Glutamatergic neuron (in vitro differentiated cells): ENCODE results near the gene SLC25A26. TPM values are rescaled to one million over a fixed set of nuclear protein-coding genes. Genes with fewer than 3 reads are reported as not detected.
"Not testable (repeated sequence)": the region's sequence is repeated elsewhere in the genome, so short reads cannot be mapped to it uniquely, and the experiment has no call there.

Source experiments
- DNase-seq: peaks from one replicate; pipeline ENCODE4 v3.0.0; 2022
- H3K27ac Mint-ChIP-seq: one replicate; pipeline ENCODE4 v1.8.0; 2020; ENCODE audit warnings: mild to moderate bottlenecking, mixed read lengths, inconsistent platforms; ENCODE audit not compliant: unreplicated experiment
- H3K27me3 Mint-ChIP-seq: one replicate; pipeline ENCODE4 v1.8.0; 2020; ENCODE audit warnings: mild to moderate bottlenecking, moderate library complexity, mixed read lengths, inconsistent platforms; ENCODE audit not compliant: unreplicated experiment
- H3K36me3 Mint-ChIP-seq: one replicate; pipeline ENCODE4 v1.8.0; 2020; ENCODE audit warnings: mild to moderate bottlenecking, mixed read lengths, inconsistent platforms; ENCODE audit not compliant: unreplicated experiment
- H3K4me1 Mint-ChIP-seq: one replicate; pipeline ENCODE4 v1.8.0; 2020; ENCODE audit warnings: mild to moderate bottlenecking, low read depth, mixed read lengths, inconsistent platforms; ENCODE audit not compliant: unreplicated experiment
- H3K4me3 Mint-ChIP-seq: one replicate; pipeline ENCODE4 v1.8.0; 2020; ENCODE audit warnings: mild to moderate bottlenecking, mixed read lengths, inconsistent platforms; ENCODE audit not compliant: unreplicated experiment
- H3K9me3 Mint-ChIP-seq: one replicate; pipeline ENCODE4 v1.8.0; 2020; ENCODE audit warnings: mild to moderate bottlenecking, moderate library complexity, mixed read lengths, inconsistent platforms; ENCODE audit not compliant: unreplicated experiment
- CTCF ChIP-seq: fragments of 200-600 bp; sonication (generic); IDR thresholded peaks from one replicate; pipeline ENCODE4 v1.5.0; 2021; ENCODE audit not compliant: partially characterized antibody, unreplicated experiment
- total RNA-seq: library from RNA; stranded (reverse); fragmentation: NEBNext Ultra II Directional; extraction: Animal tissue kit (Norgen Biotek cat#: 25700); gene quantifications from one replicate; pipeline ENCODE4 v1.2.1, GENCODE V29; 2021; ENCODE audit not compliant: unreplicated experiment

Gene SLC25A26
- total RNA-seq, 1 donor from 2014 or later, result 12.7 TPM

GRCh38 chr3:66297900-66298299, 77.1 kb downstream of the SLC25A26 start:
- Mint-ChIP-seq H3K27ac (no peak overlapping the region), H3K27me3 (no peaks in the 10 kb centered on the region), H3K4me1 (peaks cover 13% of the 10 kb centered on the region), H3K36me3 (no peaks in the 10 kb centered on the region), H3K9me3 (no peaks in the 10 kb centered on the region), H3K4me3 (no peak overlapping the region)
- DNase-seq, result no peak
- no peak for TF ChIP-seq CTCF

DNA sequence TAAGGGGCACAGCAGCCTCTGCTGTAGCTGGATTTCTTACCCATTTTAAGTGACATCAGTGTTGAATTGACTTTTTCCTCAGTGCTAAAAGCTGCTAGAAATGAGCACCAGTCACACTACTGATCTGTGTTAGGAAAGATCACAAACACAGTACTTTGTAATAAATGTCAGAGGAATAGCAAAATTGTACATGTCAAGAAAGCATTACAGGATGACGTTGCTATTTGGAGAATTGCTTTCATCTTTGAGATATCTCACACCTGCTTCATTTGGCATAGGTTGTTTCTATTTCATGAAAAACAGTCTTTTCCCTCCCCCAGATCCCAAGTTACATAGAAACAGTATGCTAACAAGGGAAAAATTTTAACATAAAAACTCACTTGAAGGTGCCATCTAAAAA, 77.8 kb downstream of the SLC25A26 start:
- Mint-ChIP-seq H3K9me3 (no peaks in the 10 kb centered on the region), H3K27me3 (peaks cover 1% of the 10 kb centered on the region), H3K27ac (no peak overlapping the region), H3K36me3 (no peaks in the 10 kb centered on the region), H3K4me1 (peaks cover 18% of the 10 kb centered on the region), H3K4me3 (no peak overlapping the region)
- DNase-seq, result no peak
- no peak for TF ChIP-seq CTCF

DNA sequence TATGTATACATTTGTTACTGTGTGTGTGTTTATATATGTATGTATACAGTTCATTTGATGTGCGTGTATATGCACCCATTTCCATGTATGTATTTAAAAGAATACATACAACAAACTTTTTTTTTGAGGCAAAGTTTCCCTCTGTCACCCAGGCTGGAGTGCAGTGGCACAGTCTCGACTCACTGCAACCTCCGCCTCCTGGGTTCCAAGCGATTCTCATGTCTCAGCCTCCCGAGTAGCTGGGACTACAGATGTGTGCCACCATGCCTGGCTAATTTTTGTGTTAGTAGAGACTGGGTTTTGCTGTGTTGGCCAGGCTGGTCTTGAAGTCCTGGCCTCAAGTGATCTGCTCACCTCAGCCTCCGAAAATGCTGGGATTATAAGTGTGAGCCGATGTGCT, 78.3 kb downstream of the SLC25A26 start:
- H3K27me3 Mint-ChIP-seq, DNase-seq, H3K36me3 Mint-ChIP-seq, H3K4me3 Mint-ChIP-seq, H3K27ac Mint-ChIP-seq, H3K9me3 Mint-ChIP-seq: not testable (repeated sequence)
- peaks cover 19% of the 10 kb centered on the region for H3K4me1 Mint-ChIP-seq

GRCh38 chr3:66299891-66300290, 79.1 kb downstream of the SLC25A26 start:
- H3K36me3 Mint-ChIP-seq, result no peaks in the 10 kb centered on the region
- no peak overlapping the region for H3K4me3 Mint-ChIP-seq
- H3K9me3 Mint-ChIP-seq, result no peaks in the 10 kb centered on the region
- H3K27ac Mint-ChIP-seq, result no peak overlapping the region
- TF ChIP-seq CTCF, result no peak
- no peak for DNase-seq
- H3K4me1 Mint-ChIP-seq, result peaks cover 19% of the 10 kb centered on the region
- peaks cover 1% of the 10 kb centered on the region for H3K27me3 Mint-ChIP-seq

DNA sequence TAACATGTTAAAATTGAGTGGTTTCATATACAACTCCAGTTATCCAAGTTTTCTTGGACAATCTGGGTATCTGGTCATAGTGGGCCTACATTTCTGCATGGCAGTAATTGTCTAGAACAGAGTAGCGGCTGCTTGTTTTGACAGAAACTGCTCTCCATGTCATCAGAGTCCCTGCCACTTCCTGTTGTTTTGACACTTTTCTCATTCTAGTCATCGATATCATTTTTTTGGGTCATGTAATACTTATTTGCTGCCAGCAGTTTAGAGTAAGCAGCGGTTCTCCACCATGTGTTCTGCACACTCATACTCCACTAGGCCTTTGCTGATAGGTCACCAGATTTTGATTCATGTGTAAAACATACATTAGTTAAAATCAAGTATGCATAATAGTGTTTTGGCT, 81.5 kb downstream of the SLC25A26 start:
- Mint-ChIP-seq H3K27me3 (peaks cover 1% of the 10 kb centered on the region), H3K9me3 (no peaks in the 10 kb centered on the region), H3K4me3 (no peak overlapping the region), H3K36me3 (no peaks in the 10 kb centered on the region), H3K27ac (no peak overlapping the region), H3K4me1 (peaks cover 21% of the 10 kb centered on the region)
- no peak for DNase-seq
- no peak for TF ChIP-seq CTCF

DNA sequence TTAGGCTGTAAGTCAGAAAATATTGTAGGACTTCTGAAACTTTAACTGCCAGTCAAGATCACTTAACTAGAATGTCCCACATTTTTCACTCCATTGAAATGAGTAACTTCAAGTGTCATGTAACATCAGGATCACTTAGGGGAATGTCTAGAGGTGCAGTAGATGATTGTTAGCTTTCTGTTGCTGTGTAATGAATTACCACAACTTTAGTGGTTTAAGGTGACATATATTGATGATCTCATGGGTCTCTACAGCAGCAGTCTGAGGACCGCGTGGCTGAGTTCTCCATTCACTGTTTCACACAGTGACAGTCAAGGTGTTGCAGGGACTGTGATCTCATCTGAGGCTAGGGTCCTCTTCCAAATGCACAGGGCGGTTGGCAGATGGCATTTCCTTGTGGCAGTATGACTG, 82.7 kb downstream of the SLC25A26 start:
- Mint-ChIP-seq H3K27me3 (peaks cover 1% of the 10 kb centered on the region), H3K9me3 (no peaks in the 10 kb centered on the region), H3K36me3 (no peaks in the 10 kb centered on the region), H3K4me1 (peaks cover 20% of the 10 kb centered on the region), H3K4me3 (no peak overlapping the region), H3K27ac (no peak overlapping the region)
- TF ChIP-seq CTCF, result no peak
- DNase-seq, result no peak
